HG02571 (cell line): ENCODE results near the gene HOXD13.

Experiments
- ATAC-seq: cut with Tn5 transposase; IDR thresholded peaks from one replicate; pipeline ENCODE4 v1.9.1; 2021; ENCODE audit warnings: mild to moderate bottlenecking, moderate library complexity; ENCODE audit not compliant: unreplicated experiment

Gene HOXD13

GRCh38 chr2:176105078-176105729 lies 12.7 kb downstream of the HOXD13 start:
- ATAC-seq = no peak

- no peak for ATAC-seq
Measured at GRCh38 chr2:176105730-176106580, 13.4 kb downstream of the HOXD13 start.

- no peak for ATAC-seq
Measured at GRCh38 chr2:176106581-176107539, 14.3 kb downstream of the HOXD13 start, which contains the start of gene HOXD11. Gene HOXD11, plus strand, starts transcription at chr2:176107280. Its CDS starts 76 bp downstream, at chr2:176107356.

- no peak for ATAC-seq
Measured at GRCh38 chr2:176107731-176108181, 15.2 kb downstream of the HOXD13 start.

GRCh38 chr2:176109192-176109901 lies 16.8 kb downstream of the HOXD13 start:
- no peak for ATAC-seq

GRCh38 chr2:176109946-176110345 lies 17.4 kb downstream of the HOXD13 start:
- no peak for ATAC-seq

- ATAC-seq = no peak
Measured at GRCh38 chr2:176110415-176111308, 18.1 kb downstream of the HOXD13 start.

- no peak for ATAC-seq
Measured at GRCh38 chr2:176111309-176111663, 18.8 kb downstream of the HOXD13 start.

GRCh38 chr2:176111846-176112374 lies 19.4 kb downstream of the HOXD13 start:
- no peak for ATAC-seq

- ATAC-seq = no peak
Measured at GRCh38 chr2:176112375-176113302, 20.1 kb downstream of the HOXD13 start.

- no peak for ATAC-seq
Measured at GRCh38 chr2:176114120-176114929, 21.8 kb downstream of the HOXD13 start.

- no peak for ATAC-seq
Measured at GRCh38 chr2:176114930-176115625, 22.6 kb downstream of the HOXD13 start.

- ATAC-seq = no peak
Measured at GRCh38 chr2:176115883-176116813, 23.6 kb downstream of the HOXD13 start, which contains the start of gene HOXD10. Gene HOXD10, plus strand, starts transcription at chr2:176116778. Its CDS starts 56 bp downstream, at chr2:176116834.

GRCh38 chr2:176117162-176117822 lies 24.8 kb downstream of the HOXD13 start:
- ATAC-seq = no peak

- ATAC-seq = no peak
Measured at GRCh38 chr2:176117823-176118371, 25.4 kb downstream of the HOXD13 start.
